KOPT-K1 (cell line): ENCODE data around the gene PRKCZ.

ENCODE experiments used
- H3K27ac ChIP-seq: fragments of 200-600 bp; sonication (generic); 2 replicates; pipeline ENCODE4 v1.5.1; 2016; ENCODE audit warnings: antibody characterized with exemption, mild to moderate bottlenecking, low read depth, low read length; ENCODE audit not compliant: poor library complexity, severe bottlenecking
- H3K36me3 ChIP-seq: fragments of 200-600 bp; sonication (generic); 2 replicates; pipeline ENCODE4 v1.5.1; 2017; ENCODE audit warnings: antibody characterized with exemption, mild to moderate bottlenecking, low read length, moderate library complexity; ENCODE audit not compliant: insufficient read depth
- H3K9me3 ChIP-seq: fragments of 200-600 bp; sonication (generic); 2 replicates; pipeline ENCODE4 v1.5.1; 2017; ENCODE audit warnings: antibody characterized with exemption, low read length, mild to moderate bottlenecking; ENCODE audit not compliant: insufficient read depth, poor library complexity, severe bottlenecking

PRKCZ gene

GRCh38 chr1:2102753-2103152 lies 52.5 kb downstream of the PRKCZ start:
- Histone ChIP-seq H3K27ac (no peak overlapping the region), H3K9me3 (no peaks in the 10 kb centered on the region), H3K36me3 (no peaks in the 10 kb centered on the region)

DNA sequence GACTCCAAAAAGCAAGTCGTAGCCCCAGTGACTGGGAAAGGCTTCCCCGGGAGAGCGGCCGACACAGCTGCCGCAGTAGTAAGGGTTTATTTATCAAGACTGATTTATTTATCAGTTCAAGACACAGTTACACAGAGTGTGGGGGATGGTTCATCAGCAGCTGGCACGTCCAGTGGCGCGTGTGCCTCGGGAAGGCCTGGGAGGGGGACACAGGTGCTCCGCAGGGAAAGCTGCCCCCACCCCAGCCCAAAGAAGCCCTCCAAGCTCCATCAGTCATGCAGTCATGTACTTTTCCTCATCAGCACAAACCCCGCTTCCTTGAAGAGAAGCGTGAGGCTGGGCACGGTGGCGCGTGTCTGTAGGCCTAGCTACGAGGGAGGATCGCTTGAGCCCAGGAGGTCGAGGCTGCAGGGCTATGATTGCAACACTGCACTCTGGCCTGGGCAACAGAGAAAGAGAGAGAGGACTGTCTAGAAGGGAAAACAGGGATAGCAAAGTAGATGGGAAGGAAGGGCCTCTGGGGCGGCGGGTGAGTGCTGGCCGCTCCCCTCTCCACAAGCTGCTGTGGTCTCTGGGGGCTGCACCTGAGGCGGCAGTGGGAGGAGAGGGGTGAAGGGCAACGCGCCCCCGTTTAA lies 53.2 kb downstream of the PRKCZ start:
- Histone ChIP-seq H3K9me3 (no peaks in the 10 kb centered on the region), H3K27ac (no peak overlapping the region), H3K36me3 (no peaks in the 10 kb centered on the region)

GRCh38 chr1:2103901-2104590 lies 53.8 kb downstream of the PRKCZ start:
- H3K36me3 ChIP-seq = no peaks in the 10 kb centered on the region
- no peak overlapping the region for H3K27ac ChIP-seq
- H3K9me3 ChIP-seq = no peaks in the 10 kb centered on the region

DNA sequence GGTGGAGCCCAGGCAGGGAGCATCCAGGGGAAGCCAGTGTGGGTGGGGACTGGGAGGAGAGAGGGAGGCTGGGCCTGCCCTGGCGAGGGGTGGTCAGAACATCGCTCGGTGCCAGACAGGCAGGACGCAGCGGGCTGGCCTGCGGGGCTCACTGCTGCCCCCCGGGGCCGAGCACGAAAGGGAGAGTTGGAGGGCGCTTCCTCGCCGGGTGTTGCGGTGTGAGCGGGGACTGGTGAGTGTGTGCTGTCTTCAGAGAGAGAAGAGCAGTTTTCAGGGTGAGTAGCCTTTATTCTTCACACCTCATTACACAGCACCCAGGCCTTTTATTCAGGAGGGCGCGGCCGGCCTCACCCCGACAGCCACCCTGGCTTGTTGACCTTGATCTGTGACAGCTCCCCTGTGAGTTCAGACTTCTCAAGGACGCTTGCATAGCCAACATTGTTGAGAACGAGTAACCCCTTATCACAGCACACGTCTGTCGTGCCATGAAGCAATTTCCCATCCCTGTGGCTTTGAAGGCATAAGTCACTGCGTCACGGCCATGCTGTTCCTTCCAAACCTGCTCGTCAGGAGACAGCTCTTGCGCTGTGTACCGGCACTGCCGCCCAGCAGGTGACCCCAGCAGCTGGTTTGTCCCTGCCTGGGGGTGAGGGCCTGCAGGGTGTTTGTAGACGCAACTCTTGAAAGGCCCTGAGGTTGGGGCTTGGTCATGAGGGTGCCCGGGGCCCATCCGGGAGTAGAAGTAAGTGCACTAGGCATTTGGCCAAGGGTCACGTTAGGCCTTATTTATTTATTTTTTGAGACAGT lies 54.6 kb downstream of the PRKCZ start:
- Histone ChIP-seq H3K27ac (no peak overlapping the region), H3K9me3 (no peaks in the 10 kb centered on the region), H3K36me3 (no peaks in the 10 kb centered on the region)

DNA sequence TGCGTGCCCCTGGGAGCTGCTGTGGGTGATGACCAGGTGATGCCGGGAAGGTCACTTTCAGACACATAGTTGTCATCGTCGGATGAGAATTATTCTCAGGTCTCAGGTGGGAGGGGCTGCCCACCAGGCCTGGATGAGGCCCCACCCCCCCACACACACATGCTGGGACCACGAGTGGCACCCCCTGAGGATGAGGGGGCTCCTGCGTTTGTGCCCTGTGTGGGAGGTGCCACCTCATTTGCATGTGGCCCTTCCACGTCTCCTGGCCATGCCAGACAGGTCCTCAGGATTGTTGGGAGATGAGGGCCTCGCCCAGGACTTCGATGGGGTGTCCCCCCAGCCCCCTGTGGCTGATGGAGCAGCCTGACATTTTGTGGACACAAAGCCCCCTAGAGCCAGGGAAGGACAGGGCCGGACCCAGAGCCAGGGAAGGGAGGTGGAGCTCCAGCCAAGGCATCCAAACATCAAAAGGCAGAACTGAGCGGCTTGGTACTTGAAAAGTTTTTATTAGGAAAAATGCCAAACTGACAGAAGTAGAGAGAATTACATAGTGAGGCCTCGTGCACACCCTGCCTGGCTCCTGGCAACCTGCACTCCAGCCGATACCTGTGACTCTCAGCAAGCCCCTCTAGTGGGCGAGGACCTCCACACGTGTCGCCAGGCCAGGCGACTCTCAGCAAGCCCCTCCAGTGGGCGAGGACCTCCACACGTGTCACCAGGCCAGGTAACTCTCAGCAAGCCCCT lies 55.7 kb downstream of the PRKCZ start:
- no peak overlapping the region for H3K27ac ChIP-seq
- H3K36me3 ChIP-seq = no peaks in the 10 kb centered on the region
- H3K9me3 ChIP-seq = no peaks in the 10 kb centered on the region

GRCh38 chr1:2106659-2107405 lies 56.6 kb downstream of the PRKCZ start:
- Histone ChIP-seq H3K36me3 (no peaks in the 10 kb centered on the region), H3K27ac (no peak overlapping the region), H3K9me3 (no peaks in the 10 kb centered on the region)

DNA sequence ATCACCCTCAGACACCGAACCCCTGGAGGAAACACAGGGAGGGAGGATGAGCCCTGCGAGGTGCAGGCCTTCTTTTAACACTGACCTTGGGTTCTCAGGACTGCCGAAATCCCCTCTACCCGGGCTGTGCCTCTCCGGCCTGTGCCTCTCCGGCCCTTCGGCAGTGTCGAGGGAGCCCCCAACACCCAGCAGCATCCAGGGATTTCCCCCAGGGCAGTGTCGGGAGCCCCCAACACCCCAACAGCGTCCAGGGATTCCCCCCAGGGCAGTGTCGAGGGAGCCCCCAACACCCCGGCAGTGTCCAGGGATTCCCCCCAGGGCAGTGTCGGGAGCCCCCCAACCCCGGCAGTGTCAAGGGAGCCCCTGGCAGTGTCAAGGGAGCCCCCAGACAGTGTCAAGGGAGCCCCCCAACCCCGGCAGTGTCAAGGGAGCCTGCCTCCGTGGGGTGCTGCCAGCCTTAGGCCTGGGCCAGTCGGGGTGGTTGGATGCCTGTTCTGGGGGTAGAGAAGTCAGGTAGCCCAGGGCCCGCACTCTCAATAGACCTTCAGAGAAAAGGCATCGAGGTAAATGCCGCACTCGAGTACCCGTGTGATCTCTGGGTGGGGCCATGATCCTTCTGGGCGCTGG lies 57.5 kb downstream of the PRKCZ start:
- Histone ChIP-seq H3K36me3 (no peaks in the 10 kb centered on the region), H3K9me3 (no peaks in the 10 kb centered on the region), H3K27ac (no peak overlapping the region)

DNA sequence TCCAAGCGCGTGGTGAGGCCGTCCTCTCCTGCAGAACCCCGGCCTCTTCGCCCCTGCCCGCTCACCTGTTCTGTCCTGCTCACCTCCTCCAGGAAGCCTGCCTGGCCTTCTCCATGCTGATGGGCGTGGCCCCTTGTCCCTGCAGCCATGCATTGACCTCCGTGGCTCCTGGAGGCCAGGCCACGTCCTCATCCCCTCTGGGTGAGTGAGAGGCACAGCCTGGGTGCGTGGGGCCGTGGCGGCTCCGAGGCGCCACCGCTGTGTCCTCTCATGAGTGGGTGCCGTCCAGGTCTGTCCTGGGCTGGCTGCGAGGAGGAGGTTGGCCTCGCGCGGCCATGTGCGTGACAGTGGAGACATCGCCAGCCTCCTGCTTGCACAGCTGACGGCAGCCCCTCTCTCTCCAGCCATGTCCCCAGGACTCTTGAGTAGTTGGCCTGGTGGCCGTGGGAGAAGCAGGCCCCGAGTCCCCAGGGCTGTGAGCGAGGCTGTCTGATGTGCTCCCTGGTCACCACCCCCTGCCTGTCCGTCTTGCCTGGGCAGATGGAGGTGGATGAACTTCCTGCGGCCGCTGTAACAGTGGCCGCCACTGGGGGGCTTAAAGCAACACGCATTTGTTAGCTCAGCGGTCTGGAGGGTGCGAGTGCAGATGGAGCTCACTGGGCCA lies 58.1 kb downstream of the PRKCZ start:
- H3K36me3 ChIP-seq = no peaks in the 10 kb centered on the region
- H3K27ac ChIP-seq = no peak overlapping the region
- no peaks in the 10 kb centered on the region for H3K9me3 ChIP-seq

DNA sequence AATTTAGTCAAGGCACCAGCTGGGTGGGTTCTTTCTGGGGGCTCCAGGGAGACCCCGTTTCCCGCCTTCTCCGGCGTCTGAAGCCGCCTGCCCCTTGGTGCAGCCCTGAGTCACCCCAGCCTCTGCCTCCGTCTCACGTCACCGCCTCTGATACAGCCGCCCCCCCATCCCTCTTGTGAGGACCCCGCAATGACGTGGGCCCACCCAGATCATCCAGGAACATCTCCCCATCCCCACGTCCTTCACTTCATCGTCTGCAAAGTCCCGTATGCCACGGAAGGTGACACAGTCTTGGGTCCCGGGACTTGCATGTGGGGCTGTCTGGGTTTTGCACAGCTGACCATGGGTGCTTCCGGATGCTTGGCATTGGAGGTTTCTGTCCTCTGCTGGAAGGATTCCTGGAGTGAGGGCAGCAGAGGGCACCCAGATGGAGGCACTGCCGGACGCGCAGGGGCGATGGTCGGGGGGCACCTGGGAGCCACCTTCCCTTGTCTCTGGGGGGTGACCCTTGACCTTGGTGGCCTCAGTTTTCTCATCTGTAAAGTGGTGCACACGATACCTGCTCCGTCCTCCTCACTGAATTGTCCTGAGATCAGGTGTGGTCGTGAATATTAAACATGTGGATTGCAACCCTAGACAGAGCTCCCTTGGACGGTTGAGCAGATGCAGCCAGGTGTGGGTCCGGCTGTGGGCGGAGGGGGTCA lies 58.8 kb downstream of the PRKCZ start:
- no peaks in the 10 kb centered on the region for H3K36me3 ChIP-seq
- no peak overlapping the region for H3K27ac ChIP-seq
- H3K9me3 ChIP-seq = no peaks in the 10 kb centered on the region

- H3K27ac ChIP-seq = no peak overlapping the region
- no peaks in the 10 kb centered on the region for H3K36me3 ChIP-seq
- no peaks in the 10 kb centered on the region for H3K9me3 ChIP-seq
These were observed 59.4 kb downstream of the PRKCZ start for GRCh38 chr1:2109581-2110021.

DNA sequence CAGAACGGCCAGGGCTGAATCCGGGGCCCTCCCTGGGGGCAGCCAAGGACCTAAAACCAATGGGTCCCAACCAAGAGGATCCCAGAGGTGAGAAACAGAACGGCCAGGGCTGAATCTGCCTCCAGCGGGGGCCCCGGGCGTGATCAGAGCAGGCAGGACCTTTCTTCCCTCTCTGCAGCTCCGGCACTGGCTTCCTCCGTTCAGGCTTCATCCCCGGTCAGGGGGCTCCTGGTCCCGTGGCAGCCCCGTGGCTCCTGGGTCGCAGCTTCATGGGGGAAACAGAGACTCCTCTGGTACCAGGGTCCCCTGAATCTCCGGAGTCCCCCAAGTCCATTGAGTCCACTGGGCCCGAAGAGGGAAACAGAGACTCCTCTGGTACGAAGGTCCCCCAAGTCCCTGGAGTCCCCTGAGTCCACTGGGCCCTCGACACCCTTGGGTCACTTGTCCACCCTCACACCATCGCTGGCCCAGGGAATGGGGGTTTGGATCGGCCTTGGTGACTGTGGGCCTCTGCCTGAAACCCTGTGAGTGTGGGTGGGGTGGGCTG lies 60.1 kb downstream of the PRKCZ start:
- Histone ChIP-seq H3K27ac (no peak overlapping the region), H3K36me3 (no peaks in the 10 kb centered on the region), H3K9me3 (no peaks in the 10 kb centered on the region)

GRCh38 chr1:2110738-2111673 lies 60.8 kb downstream of the PRKCZ start:
- Histone ChIP-seq H3K36me3 (no peaks in the 10 kb centered on the region), H3K9me3 (no peaks in the 10 kb centered on the region), H3K27ac (no peak overlapping the region)
